ENCODE results near the gene CD68.

The CD68 gene

GRCh38 chr17:7559320-7560171, 19.9 kb upstream of the CD68 start:
- no peak for DNase-seq

GRCh38 chr17:7560172-7561027, 19.0 kb upstream of the CD68 start:
- peak; percentile 61 for DNase-seq

DNA sequence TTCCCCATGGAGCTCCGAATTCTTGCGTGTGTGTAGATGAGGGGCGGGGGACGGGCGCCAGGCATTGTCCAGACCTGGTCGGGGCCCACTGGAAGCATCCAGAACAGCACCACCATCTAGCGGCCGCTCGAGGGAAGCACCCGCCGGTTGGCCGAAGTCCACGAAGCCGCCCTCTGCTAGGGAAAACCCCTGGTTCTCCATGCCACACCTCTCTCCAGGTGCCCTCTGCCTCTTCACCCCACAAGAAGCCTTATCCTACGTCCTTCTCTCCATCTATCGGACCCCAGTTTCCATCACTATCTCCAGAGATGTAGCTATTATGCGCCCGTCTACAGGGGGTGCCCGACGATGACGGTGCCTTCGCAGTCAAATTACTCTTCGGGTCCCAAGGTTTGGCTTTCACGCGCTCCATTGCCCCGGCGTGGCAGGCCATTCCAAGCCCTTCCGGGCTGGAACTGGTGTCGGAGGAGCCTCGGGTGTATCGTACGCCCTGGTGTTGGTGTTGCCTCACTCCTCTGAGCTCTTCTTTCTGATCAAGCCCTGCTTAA, 18.3 kb upstream of the CD68 start:
- peak; percentile 92 for DNase-seq

DNA sequence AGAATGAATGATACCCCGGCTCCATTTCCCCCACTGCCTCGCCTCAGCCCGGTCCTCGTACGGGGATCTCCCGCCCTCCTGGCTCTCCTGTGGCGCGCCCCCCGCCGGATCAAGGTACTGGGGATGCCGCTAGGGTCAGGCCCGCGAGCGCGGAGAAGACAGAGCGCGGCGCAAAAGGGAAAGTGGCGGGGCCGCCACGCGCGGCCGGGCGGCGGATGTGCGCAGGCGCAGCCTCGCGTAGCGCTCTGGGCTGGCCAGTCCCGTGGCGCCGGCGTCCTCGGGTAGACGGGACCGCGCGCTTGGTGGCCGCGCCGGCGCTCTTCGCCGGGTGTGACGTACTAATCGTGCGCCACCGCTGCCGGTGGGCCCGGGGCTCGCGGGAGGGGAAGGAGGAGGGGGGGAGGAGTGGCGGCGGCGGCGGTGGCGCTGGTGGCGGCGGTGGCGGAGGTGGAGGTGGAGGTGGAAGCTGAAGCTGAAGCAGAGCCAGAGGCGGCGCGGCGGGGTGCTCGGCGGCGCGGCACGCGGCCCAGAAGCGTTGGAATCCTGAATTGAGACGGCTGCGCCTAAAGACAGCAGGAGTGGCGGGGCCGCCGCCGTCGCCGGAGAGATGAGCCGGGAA, 17.7 kb upstream of the CD68 start, which contains the start of gene SENP3:
Gene SENP3 (plus strand): TSS at position 331 of the 619 bp plus-strand sequence. CDS start 1,158 bp downstream, outside the sequence.
- peak; percentile 93 for DNase-seq

DNA sequence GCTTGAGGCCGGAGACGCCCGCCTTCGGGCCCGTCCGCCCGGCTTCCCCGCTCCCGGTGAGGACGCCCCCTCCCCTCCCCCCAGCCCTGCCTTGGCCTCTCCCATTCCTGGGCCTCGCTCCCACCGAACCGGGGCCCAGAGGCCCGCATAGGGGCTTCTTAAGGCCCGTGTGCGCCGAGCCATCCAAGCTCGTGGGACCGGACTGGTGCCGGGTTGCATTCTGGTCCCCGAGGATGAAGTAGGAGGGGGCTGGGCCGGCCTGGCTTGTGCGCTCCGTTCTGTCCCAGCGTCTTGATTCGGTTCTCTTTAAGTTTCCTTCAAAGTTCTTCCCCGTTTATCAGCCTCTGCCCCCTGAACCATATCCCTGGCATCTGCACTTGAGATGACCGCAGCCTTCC, 17.2 kb upstream of the CD68 start:
- no peak for DNase-seq

GRCh38 chr17:7563115-7563869, 16.1 kb upstream of the CD68 start:
- DNase-seq = no peak

GRCh38 chr17:7569571-7569970, 9.9 kb upstream of the CD68 start:
- DNase-seq = no peak

- no peak for DNase-seq
Measured at GRCh38 chr17:7570351-7570750, 9.1 kb upstream of the CD68 start.

- no peak for DNase-seq
Measured at GRCh38 chr17:7572338-7572587, 7.2 kb upstream of the CD68 start.

DNA sequence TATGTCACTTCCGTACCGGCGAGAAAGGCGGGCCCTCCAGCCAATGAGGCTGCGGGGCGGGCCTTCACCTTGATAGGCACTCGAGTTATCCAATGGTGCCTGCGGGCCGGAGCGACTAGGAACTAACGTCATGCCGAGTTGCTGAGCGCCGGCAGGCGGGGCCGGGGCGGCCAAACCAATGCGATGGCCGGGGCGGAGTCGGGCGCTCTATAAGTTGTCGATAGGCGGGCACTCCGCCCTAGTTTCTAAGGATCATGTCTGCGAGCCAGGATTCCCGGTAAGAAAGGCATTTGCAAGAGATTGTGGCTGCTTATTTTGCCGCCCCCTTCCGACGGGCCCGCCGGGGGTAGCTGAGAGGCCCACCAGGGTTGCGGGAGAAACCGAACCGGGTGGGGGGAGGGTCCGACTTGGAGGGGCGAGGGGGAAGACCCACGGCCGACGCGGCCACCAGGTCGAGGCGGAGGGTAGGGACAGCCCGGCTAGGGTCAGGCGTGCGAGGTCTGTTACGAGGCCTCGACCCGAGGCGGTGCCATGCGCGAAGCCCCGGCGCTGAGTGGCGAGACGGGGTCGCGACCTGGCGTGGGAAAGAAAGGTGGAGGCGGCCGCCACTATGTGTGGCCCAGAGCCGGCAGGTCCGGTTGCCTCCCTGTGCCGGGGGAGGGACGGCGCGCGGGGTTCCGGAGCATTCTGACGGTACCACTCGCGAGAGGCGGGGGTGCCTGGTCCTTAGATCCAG, 6.7 kb upstream of the CD68 start:
- peak; percentile 100 for DNase-seq

DNA sequence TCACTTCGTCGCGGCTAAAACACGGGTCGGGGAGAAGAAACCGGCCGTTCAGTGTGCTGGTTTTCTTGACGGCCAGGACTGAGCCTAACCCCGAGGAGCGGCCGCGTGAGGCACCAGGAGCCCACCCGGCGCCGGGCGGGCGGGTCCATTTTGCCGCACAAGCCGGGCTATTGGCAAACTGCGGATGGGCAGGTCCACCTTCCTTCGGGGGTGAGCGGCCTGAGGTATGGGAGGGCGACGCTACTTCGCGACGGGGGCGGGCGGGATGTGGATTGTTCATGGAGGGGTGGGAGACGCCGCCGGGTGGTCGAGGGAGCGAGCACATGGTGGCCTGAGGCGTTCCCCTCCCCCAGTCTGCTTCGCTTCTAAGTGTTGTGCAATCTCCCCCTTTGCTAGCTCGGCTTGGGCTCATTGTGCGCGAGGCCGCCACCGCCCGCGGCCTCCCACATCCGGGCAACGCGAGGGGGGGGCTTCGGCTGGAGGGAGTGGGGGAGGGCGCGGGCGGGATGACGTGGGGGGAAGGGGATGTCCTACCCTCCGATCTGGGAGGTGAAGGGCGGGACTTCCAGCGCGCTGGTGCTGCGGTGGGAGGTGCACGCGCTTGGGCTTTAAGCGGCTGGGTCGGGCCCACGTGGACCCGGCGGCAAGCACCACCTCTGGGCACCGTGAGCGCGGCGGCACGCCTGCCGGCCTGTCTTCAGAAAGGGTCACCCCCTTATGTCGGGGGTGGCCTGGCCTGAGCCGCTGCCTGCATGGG, 5.9 kb upstream of the CD68 start:
- peak; percentile 95 for DNase-seq

DNA sequence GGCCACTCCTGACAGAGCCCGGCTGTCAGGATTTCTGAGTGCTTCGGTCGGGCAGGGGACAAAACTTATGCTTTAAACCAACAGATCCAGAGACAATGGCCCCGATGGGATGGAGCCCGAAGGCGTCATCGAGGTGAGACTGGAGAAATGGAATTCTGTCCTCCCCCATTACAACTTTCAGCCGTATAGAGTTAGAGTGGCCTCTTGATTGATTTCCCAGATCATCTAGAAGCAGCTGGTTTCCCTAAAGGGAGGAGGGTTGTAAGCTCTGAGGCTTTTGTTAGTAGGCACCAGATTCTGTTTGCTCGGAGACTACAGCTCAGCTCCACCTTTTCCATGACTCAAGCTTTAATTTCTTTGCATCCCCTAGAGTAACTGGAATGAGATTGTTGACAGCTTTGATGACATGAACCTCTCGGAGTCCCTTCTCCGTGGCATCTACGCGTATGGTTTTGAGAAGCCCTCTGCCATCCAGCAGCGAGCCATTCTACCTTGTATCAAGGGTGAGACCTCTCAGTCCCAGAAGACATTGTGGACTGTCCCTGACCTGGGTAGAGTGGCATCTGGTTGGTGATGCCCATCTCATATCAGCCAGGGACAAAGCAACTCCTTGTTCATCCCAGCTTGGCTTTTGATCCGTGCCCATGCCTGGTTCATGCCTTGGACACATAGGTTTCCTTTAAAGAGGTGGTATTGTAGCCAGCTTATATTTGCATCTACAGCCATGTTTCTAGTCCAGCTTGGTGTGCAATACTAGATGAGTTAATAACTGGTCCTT, 5.1 kb upstream of the CD68 start:
- DNase-seq = no peak

DNA sequence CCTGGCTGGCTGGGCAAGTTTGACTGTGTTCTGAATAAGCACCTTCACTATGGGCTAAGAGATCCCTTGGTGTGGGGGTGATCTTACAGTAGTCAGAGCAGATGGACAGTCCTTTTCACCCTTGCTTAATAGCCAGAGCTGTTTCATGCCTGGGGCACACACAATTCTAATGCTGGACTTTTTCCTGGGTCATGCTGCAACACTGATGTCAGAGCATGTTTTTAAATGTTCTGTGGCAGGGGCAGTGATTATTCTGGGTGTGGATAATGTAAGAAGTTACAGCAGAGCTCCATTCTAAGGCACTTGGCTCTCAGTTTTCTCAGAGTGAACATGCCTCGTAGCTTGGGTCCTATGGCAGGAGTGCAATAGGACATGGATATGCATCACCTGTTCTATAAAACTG, 4.0 kb upstream of the CD68 start:
- DNase-seq = no peak

GRCh38 chr17:7575959-7576358, 3.5 kb upstream of the CD68 start:
- no peak for DNase-seq

DNA sequence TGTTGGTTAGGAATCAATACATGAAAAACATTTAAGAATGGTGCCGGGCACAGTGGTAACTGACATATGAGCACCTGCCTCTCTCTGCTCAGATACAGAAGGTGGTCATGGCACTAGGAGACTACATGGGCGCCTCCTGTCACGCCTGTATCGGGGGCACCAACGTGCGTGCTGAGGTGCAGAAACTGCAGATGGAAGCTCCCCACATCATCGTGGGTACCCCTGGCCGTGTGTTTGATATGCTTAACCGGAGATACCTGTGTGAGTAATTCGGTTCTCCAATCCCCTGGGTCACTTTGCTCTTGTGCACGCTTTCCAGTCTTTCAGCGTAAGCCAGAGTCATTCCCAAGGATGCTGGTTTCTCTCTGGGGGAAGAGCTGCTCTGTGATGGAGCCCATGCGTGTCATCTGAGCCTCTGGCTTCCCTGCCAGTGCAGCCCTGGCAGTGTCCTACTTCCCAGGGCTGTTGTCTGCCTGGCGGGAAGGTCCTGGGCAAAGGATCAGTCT, 3.0 kb upstream of the CD68 start:
- no peak for DNase-seq

DNA sequence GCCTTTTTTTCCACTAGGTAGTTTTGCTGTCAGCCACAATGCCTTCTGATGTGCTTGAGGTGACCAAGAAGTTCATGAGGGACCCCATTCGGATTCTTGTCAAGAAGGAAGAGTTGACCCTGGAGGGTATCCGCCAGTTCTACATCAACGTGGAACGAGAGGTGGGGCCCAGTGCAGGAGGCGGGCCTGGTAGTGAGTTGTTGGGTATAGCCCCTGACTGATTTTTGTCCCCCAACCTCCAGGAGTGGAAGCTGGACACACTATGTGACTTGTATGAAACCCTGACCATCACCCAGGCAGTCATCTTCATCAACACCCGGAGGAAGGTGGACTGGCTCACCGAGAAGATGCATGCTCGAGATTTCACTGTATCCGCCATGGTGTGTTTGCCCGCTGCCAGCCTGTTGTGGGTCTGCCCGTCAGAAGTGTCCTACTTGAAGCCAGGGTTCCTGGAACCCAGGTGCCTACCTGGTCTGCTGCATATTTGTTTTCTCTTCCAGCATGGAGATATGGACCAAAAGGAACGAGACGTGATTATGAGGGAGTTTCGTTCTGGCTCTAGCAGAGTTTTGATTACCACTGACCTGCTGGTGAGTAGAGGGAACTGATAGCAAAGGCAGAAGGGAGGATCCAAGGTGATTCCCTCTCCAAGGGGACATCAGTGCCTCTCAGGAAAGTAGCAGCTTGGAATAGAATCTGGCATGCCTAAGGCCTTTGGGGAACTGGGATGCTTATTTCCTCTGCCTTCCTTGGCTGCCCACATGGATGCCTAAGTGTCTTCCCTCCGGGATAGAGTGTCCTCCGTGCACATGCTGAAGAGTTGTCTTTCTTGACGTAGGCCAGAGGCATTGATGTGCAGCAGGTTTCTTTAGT, 1.9 kb upstream of the CD68 start:
- DNase-seq = no peak

- DNase-seq = no peak
Measured at GRCh38 chr17:7579834-7580603, 581 bp downstream of the CD68 start.

Data from left hindlimb (tissue), 1 donor.